ENCODE measurements around the gene HIC2. TPM values are rescaled to one million over a fixed set of nuclear protein-coding genes. Genes with fewer than 3 reads are reported as not detected.

HIC2 gene
- total RNA-seq = 2.4 and 3.4 TPM in 2 replicates

GRCh38 chr22:21417227-21417746, at the start of gene HIC2:
Gene HIC2 (plus strand): TSS chr22:21417371. CDS start chr22:21442832, 25,461 bp downstream.

DNA sequence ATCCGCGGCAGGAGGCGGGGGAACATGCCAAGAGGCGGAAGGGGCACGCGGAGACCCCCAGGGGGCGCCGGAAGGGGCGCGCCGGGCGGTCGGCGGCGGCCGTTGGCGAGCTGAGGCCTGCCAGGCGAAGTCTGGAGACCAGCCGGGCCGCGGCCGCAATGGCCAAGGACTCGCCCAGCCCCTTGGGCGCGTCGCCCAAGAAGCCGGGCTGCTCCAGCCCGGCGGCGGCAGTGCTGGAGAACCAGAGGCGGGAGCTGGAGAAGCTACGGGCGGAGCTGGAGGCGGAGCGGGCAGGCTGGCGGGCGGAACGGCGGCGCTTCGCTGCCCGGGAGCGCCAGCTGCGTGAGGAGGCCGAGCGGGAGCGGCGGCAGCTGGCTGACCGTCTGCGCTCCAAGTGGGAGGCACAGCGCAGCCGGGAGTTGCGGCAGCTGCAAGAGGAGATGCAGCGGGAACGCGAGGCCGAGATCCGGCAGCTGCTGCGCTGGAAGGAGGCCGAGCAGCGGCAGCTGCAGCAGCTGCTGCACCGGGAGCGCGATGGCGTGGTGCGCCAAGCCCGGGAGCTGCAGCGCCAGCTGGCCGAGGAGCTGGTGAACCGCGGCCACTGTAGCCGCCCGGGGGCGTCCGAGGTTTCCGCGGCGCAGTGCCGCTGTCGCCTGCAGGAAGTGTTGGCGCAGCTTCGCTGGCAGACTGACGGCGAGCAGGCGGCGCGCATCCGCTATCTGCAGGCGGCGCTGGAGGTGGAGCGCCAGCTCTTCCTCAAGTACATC, 33.3 kb upstream of the HIC2 start, which contains the start of gene RIMBP3B:
RIMBP3B (plus strand) TSS at position 51 of the 767 bp plus-strand sequence; CDS start at position 159, 108 bp downstream.

GRCh38 chr22:21467337-21468193, 50.4 kb downstream of the HIC2 start, which contains the start of gene TMEM191C:
Gene TMEM191C (plus strand): TSS chr22:21467387. CDS start chr22:21467460, 73 bp downstream.

Other genes with a start within 250 kb of the HIC2 start
- gene RIMBP3B, start 33.6 kb upstream of the HIC2 start, total RNA-seq = 0.05 TPM in 1 of 2 replicates, not detected in the other
- gene TMEM191C, start 50.0 kb downstream of the HIC2 start, total RNA-seq = 0.30 and 1.6 TPM in 2 replicates
- 0.14 and 0.59 TPM in 2 replicates for gene RIMBP3C, start 134.1 kb downstream of the HIC2 start, total RNA-seq
- 22.0 and 39.2 TPM in 2 replicates for gene UBE2L3, start 150.3 kb downstream of the HIC2 start, total RNA-seq
- gene YDJC, start 212.7 kb downstream of the HIC2 start, total RNA-seq = 8.3 and 17.2 TPM in 2 replicates
- under 0.01 and 0.18 TPM in 2 replicates for gene CCDC116, start 215.4 kb downstream of the HIC2 start, total RNA-seq
- 29.7 and 35.6 TPM in 2 replicates for gene SDF2L1, start 224.9 kb downstream of the HIC2 start, total RNA-seq
- gene PPIL2, start 248.6 kb downstream of the HIC2 start, total RNA-seq = 17.8 and 29.6 TPM in 2 replicates

Measured in smooth muscle cell of the umbilical artery (primary cell).